ENCODE measurements around the gene OR4K15. TPM values are rescaled to one million over a fixed set of nuclear protein-coding genes. Genes with fewer than 3 reads are reported as not detected.
"Not testable (repeated sequence)": the region's sequence is repeated elsewhere in the genome, so short reads cannot be mapped to it uniquely, and the experiment has no call there.

The OR4K15 gene
- total and polyA plus RNA-seq, 10 of the 15 experiments (the other 5 are each of a cell fraction or from before 2014, with no cell fraction given), result not detected

DNA sequence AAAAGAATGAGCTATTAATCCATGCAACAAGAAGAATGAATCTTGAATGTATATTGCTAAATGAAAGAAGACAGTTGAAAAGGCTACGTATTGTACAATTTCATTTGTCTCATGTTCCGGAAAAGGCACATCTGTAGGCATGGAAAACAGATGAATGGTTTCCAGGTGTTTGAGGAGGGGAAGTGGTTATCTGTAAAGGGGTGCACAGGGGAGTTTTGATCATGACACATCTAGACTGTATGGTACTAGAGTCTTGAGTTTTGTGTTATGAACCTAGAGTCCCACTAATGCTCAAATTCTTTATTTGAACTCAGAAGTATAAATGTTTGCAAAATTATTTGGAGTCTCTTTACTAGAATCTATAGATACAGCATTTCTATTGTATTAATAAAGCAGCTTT is 5.7 kb upstream of the OR4K15 start:
- H4K20me1 ChIP-seq (ENCODE audit: control insufficient read depth, insufficient read depth); H2AFZ ChIP-seq (ENCODE audit: control insufficient read depth, low read depth, low read length); intact Hi-C loops (cut with micrococcal nuclease; ENCODE audit: unreplicated experiment); H3K9me3 ChIP-seq (replicated peaks; ENCODE audit: control insufficient read depth, insufficient read depth, low read length); H3K36me3 ChIP-seq (ENCODE audit: control insufficient read depth in 2 of 2, insufficient read depth in 2 of 2, low read length in 1 of 2); RAD21 ChIA-PET (ENCODE audit: unreplicated experiment); SMC1A ChIA-PET (ENCODE audit: uncharacterized antibody, unreplicated experiment); H3K9ac ChIP-seq (ENCODE audit: control insufficient read depth, insufficient read depth, low read length); H3K27ac ChIP-seq (ENCODE audit: control insufficient read depth, insufficient read depth); ATAC-seq; POLR2A ChIA-PET; in situ Hi-C loops (cut with MboI); H3K4me3 ChIP-seq; CTCF ChIA-PET; H3K79me2 ChIP-seq (ENCODE audit: control insufficient read depth, insufficient read depth, low read length); BruUV-seq (replicated peaks); H3K4me2 ChIP-seq (ENCODE audit: control insufficient read depth, insufficient read depth); FAIRE-seq; DNase-seq (ENCODE audit: low read depth, low spot score); H3K27me3 ChIP-seq (replicated peaks in 1 of 2; ENCODE audit: control insufficient read depth in 2 of 2, insufficient read depth in 2 of 2, low read length in 1 of 2); H3K4me1 ChIP-seq (ENCODE audit: control insufficient read depth, insufficient read depth, low read length): not testable (repeated sequence)
- 66% methylated on average over 2 of the region's 2 CpGs for WGBS (ENCODE audit: insufficient coverage, insufficient replicate concordance, low lambda C conversion rate, missing lambda C conversion rate)

DNA sequence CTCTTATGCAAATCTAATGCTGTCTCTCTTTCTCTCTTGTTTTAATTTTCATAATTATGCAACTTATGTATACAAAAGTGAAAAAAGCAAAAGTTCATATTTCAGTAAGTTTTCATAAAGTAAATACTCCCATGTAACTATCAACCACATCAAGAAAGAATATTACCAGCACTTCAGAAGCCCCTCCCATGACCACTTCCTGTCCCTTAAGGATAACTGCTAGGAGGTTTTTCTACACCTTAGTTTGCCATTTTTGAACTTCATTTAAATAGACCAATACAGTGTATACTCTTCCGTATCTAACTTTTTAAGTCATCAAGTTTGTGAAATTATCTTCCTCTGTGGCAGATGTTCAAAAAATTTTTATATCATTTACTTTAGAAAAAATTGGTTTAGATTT is 547 bp upstream of the OR4K15 start:
- no peak overlapping the region for H3K27ac ChIP-seq (ENCODE audit: control insufficient read depth, insufficient read depth)
- ChIA-PET CTCF (no interaction called here), SMC1A (ENCODE audit: uncharacterized antibody, unreplicated experiment) (no interaction called here), POLR2A (no interaction called here), RAD21 (ENCODE audit: unreplicated experiment) (no interaction called here)
- no peak overlapping the region for H3K4me2 ChIP-seq (ENCODE audit: control insufficient read depth, insufficient read depth)
- FAIRE-seq (no peak), ATAC-seq (no peak), DNase-seq (ENCODE audit: low read depth, low spot score) (no peak)
- H2AFZ ChIP-seq (ENCODE audit: control insufficient read depth, low read depth, low read length), result no peak overlapping the region
- H4K20me1 ChIP-seq (ENCODE audit: control insufficient read depth, insufficient read depth), result no peaks in the 10 kb centered on the region
- no peaks in the 10 kb centered on the region for H3K9me3 ChIP-seq (replicated peaks; ENCODE audit: control insufficient read depth, insufficient read depth, low read length)
- 0% methylated on average over 1 of the region's 1 CpG for WGBS (ENCODE audit: insufficient coverage, insufficient replicate concordance, low lambda C conversion rate, missing lambda C conversion rate)
- no peak overlapping the region for H3K9ac ChIP-seq (ENCODE audit: control insufficient read depth, insufficient read depth, low read length)
- intact Hi-C loops (cut with micrococcal nuclease; ENCODE audit: unreplicated experiment), result no loop called here
- H3K4me1 ChIP-seq (ENCODE audit: control insufficient read depth, insufficient read depth, low read length), result no peaks in the 10 kb centered on the region
- H3K36me3 ChIP-seq (ENCODE audit: control insufficient read depth in 2 of 2, insufficient read depth in 2 of 2, low read length in 1 of 2), result no peaks in the 10 kb centered on the region
- no peaks in the 10 kb centered on the region for H3K27me3 ChIP-seq (replicated peaks in 1 of 2; ENCODE audit: control insufficient read depth in 2 of 2, insufficient read depth in 2 of 2, low read length in 1 of 2)
- BruUV-seq (replicated peaks), result no TSS peak
- no peak overlapping the region for H3K4me3 ChIP-seq
- TF ChIP-seq TAF1 (IDR thresholded peaks at IDR 0.05; ENCODE audit: borderline replicate concordance, low read depth, low read length) (no peak), CBX5 (IDR thresholded peaks at IDR 0.05; ENCODE audit: low read depth) (no peak)
- TF ChIP-seq, protein P1, sequence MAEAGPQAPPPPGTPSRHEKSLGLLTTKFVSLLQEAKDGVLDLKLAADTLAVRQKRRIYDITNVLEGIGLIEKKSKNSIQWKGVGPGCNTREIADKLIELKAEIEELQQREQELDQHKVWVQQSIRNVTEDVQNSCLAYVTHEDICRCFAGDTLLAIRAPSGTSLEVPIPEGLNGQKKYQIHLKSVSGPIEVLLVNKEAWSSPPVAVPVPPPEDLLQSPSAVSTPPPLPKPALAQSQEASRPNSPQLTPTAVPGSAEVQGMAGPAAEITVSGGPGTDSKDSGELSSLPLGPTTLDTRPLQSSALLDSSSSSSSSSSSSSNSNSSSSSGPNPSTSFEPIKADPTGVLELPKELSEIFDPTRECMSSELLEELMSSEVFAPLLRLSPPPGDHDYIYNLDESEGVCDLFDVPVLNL (IDR thresholded peaks at IDR 0.05; ENCODE audit: low read depth, low read length), result no peak
- in situ Hi-C loops (cut with MboI), result no loop called here
- H3K79me2 ChIP-seq (ENCODE audit: control insufficient read depth, insufficient read depth, low read length), result no peaks in the 10 kb centered on the region
